ENCODE data around the gene MEPCE.

Gene MEPCE

DNA sequence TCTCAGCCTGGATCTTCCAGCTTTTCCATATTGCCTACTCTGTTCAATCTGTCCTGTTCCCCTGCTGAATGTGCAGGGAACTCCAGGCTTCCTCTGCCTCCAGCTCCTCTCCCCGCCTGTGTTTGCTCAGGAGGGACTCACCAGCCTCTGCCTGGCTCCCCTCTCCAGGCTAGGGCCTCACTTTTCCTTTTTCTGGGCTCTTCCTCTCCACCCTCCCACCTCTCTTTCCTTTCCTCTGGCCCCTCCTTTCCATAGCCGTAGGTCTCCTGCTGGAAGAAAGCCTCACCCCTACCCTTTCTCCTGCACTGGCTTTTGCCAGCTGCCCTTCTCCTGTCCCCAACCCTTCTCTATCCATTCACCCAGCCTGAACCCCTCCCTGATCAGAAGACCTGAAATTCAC is 31.4 kb upstream of the MEPCE start:
- H3K4me1 ChIP-seq, result no peaks in the 10 kb centered on the region

DNA sequence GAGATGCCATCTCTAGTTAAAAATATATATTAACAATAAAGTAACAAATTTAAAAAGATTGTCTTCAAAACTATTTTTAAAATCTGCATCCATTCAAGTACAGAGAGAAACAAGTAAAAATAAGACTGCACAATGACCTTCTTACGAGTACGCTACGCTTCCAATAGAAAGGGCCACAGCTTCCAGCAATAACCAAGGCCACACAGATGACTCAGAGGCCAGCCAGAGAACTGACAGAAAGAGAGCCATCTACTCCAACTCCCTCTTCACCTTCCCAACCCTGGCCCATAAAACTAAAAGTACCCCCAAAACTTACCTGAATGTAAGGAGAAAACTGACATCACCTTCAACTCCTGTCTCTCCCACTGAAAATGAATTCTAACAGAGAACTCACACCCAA is 29.6 kb upstream of the MEPCE start:
- H3K4me1 ChIP-seq, result no peaks in the 10 kb centered on the region
- H3K27me3 ChIP-seq (ENCODE audit: control insufficient read depth, insufficient read depth, low read length), result no peaks in the 10 kb centered on the region
- H3K4me3 ChIP-seq (ENCODE audit: low read depth, low read length), result no peak overlapping the region
- H3K4me2 ChIP-seq (ENCODE audit: low read length), result no peak overlapping the region
- TF ChIP-seq, protein P1, sequence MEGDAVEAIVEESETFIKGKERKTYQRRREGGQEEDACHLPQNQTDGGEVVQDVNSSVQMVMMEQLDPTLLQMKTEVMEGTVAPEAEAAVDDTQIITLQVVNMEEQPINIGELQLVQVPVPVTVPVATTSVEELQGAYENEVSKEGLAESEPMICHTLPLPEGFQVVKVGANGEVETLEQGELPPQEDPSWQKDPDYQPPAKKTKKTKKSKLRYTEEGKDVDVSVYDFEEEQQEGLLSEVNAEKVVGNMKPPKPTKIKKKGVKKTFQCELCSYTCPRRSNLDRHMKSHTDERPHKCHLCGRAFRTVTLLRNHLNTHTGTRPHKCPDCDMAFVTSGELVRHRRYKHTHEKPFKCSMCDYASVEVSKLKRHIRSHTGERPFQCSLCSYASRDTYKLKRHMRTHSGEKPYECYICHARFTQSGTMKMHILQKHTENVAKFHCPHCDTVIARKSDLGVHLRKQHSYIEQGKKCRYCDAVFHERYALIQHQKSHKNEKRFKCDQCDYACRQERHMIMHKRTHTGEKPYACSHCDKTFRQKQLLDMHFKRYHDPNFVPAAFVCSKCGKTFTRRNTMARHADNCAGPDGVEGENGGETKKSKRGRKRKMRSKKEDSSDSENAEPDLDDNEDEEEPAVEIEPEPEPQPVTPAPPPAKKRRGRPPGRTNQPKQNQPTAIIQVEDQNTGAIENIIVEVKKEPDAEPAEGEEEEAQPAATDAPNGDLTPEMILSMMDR (IDR thresholded peaks at IDR 0.05), result no peak
- H3K9me3 ChIP-seq (ENCODE audit: control insufficient read depth, low read length), result no peaks in the 10 kb centered on the region
- H2AFZ ChIP-seq, result no peak overlapping the region
- no peaks in the 10 kb centered on the region for H3K79me2 ChIP-seq
- H3K36me3 ChIP-seq (ENCODE audit: control insufficient read depth, insufficient read depth, low read length), result no peaks in the 10 kb centered on the region
- no peak overlapping the region for H3K27ac ChIP-seq
- no peak overlapping the region for H3K9ac ChIP-seq

More for the DNA sequence above, 31.4 kb upstream of the MEPCE start:
- no peak overlapping the region for H3K4me2 ChIP-seq (ENCODE audit: low read length)
- no peaks in the 10 kb centered on the region for H3K9me3 ChIP-seq (ENCODE audit: control insufficient read depth, low read length)
- H3K27ac ChIP-seq, result no peak overlapping the region
- H3K79me2 ChIP-seq, result no peaks in the 10 kb centered on the region
- H3K9ac ChIP-seq, result no peak overlapping the region
- H3K36me3 ChIP-seq (ENCODE audit: control insufficient read depth, insufficient read depth, low read length), result no peaks in the 10 kb centered on the region
- no peak overlapping the region for H3K4me3 ChIP-seq (ENCODE audit: low read depth, low read length)
- H2AFZ ChIP-seq, result no peak overlapping the region
- TF ChIP-seq, protein P1 (IDR thresholded peaks at IDR 0.05), result no peak
- no peaks in the 10 kb centered on the region for H3K27me3 ChIP-seq (ENCODE audit: control insufficient read depth, insufficient read depth, low read length)

DNA sequence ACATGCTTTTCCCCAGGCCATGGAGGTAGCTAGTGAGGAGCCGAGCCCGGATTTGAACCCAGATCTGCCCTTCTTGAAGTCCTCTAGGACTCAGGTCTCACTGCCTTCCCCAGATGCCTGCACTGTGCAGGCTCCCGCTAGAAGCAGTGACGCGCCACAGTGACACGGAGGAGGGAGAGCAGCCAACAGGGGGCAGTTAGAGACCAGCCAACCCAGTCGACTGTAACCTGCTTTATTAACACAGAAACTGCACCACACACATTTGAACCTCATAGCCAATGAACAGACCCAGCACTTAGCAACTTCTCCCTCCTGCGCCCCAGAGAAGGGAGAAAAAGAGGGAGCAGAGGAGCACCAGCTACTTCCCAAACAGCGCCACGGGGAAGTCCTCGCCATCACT is 29.0 kb upstream of the MEPCE start:
- Histone ChIP-seq H3K4me3 (ENCODE audit: low read depth, low read length) (no peak overlapping the region), H3K27ac (no peak overlapping the region), H3K4me2 (ENCODE audit: low read length) (no peak overlapping the region), H3K27me3 (ENCODE audit: control insufficient read depth, insufficient read depth, low read length) (no peaks in the 10 kb centered on the region), H3K9ac (no peak overlapping the region), H3K9me3 (ENCODE audit: control insufficient read depth, low read length) (no peaks in the 10 kb centered on the region), H3K36me3 (ENCODE audit: control insufficient read depth, insufficient read depth, low read length) (no peaks in the 10 kb centered on the region), H2AFZ (no peak overlapping the region), H3K79me2 (no peaks in the 10 kb centered on the region), H3K4me1 (no peaks in the 10 kb centered on the region)
- TF ChIP-seq, protein P1 (IDR thresholded peaks at IDR 0.05), result no peak

DNA sequence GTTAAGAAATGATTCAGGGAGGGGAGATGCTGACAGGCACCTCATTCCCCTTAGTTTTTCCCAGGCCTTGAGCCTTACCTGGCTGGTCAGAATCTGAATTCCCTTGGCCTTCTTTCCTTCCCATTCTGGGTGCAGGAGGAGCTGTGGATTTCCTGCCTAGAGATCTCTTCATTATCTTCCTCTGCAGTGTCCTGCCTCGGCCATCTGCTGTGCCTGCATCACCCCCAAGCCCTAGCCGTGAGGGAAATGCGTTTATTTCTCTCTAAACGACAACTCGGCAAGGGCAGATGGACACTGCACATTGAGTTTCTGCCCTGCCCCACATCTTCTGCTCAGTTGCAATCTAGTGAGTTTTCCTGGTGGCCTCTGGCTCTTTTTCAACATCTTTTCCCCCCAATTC is 27.8 kb upstream of the MEPCE start:
- Histone ChIP-seq H3K4me2 (ENCODE audit: low read length) (no peak overlapping the region), H3K9me3 (ENCODE audit: control insufficient read depth, low read length) (no peaks in the 10 kb centered on the region), H3K27ac (no peak overlapping the region), H2AFZ (no peak overlapping the region), H3K9ac (no peak overlapping the region), H3K79me2 (no peaks in the 10 kb centered on the region), H3K4me3 (ENCODE audit: low read depth, low read length) (no peak overlapping the region), H3K36me3 (ENCODE audit: control insufficient read depth, insufficient read depth, low read length) (no peaks in the 10 kb centered on the region), H3K4me1 (no peaks in the 10 kb centered on the region), H3K27me3 (ENCODE audit: control insufficient read depth, insufficient read depth, low read length) (no peaks in the 10 kb centered on the region)
- TF ChIP-seq, protein P1 (IDR thresholded peaks at IDR 0.05), result no peak

DNA sequence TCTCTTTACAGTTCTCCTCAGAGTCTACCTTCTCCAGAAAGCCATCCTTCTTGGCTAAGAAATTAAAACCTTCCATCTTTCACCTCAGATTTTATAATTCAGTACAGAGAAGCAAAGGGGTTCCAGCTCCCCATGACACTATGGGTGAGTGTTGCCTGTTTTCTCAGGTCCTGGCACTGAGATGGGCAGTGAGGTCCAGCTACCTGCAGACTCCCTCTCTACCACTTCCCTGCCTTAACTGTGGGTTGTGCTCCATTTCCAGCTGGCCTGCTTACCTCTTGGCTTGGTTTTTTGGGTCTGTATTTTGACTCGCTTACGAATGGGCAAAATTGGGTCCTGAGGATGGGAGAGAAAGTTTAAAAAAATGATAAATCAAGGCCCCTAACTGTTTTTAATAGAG is 27.4 kb upstream of the MEPCE start:
- Histone ChIP-seq H3K4me1 (no peaks in the 10 kb centered on the region), H3K27me3 (ENCODE audit: control insufficient read depth, insufficient read depth, low read length) (no peaks in the 10 kb centered on the region), H3K36me3 (ENCODE audit: control insufficient read depth, insufficient read depth, low read length) (no peaks in the 10 kb centered on the region), H3K27ac (no peak overlapping the region), H3K9me3 (ENCODE audit: control insufficient read depth, low read length) (no peaks in the 10 kb centered on the region), H3K4me2 (ENCODE audit: low read length) (no peak overlapping the region), H3K79me2 (no peaks in the 10 kb centered on the region), H3K4me3 (ENCODE audit: low read depth, low read length) (no peak overlapping the region), H2AFZ (no peak overlapping the region), H3K9ac (no peak overlapping the region)
- TF ChIP-seq, protein P1 (IDR thresholded peaks at IDR 0.05), result no peak

All from parathyroid adenoma (tissue), 2 donors.